Epithelial cell of proximal tubule (primary cell): ENCODE data around the gene FHIP1A. TPM values are rescaled to one million over a fixed set of nuclear protein-coding genes. Genes with fewer than 3 reads are reported as not detected.

ENCODE experiments used
- DNase-seq: peaks from one replicate; pipeline ENCODE4 v3.0.0-alpha.2; 2011; ENCODE audit warnings: low read depth
- H3K4me3 ChIP-seq: 2 replicates; pipeline ENCODE4 v1.5.1; 2011; ENCODE audit warnings: low read depth, mild to moderate bottlenecking, low read length
- CTCF ChIP-seq: conservative IDR thresholded peaks from 2 replicates; pipeline ENCODE4 v1.5.1; 2012; ENCODE audit warnings: low read depth, mild to moderate bottlenecking, low read length
- total RNA-seq: library from RNA; depleted of rRNA; stranded (reverse); fragments of >200 nt; gene quantifications from 2 replicates; pipeline ENCODE4 v1.2.3, GENCODE V29; 2015

Gene FHIP1A
- total RNA-seq, 1 donor from 2014 or later = 17.0 TPM

- no peak for TF ChIP-seq CTCF
- DNase-seq = no peak
- no peak overlapping the region for H3K4me3 ChIP-seq
Observed at GRCh38 chr4:151417766-151418376, 8.9 kb downstream of the FHIP1A start.

- H3K4me3 ChIP-seq = no peak overlapping the region
- peak; percentile 86 for DNase-seq
- TF ChIP-seq CTCF = no peak
Observed at GRCh38 chr4:151418385-151418784, 9.4 kb downstream of the FHIP1A start.

- no peak overlapping the region for H3K4me3 ChIP-seq
- no peak for DNase-seq
- no peak for TF ChIP-seq CTCF
Observed at GRCh38 chr4:151418856-151419255, 9.9 kb downstream of the FHIP1A start.

- H3K4me3 ChIP-seq = no peak overlapping the region
- TF ChIP-seq CTCF = no peak
- DNase-seq = no peak
Observed at GRCh38 chr4:151420250-151420807, 11.4 kb downstream of the FHIP1A start.

GRCh38 chr4:151422854-151423253 lies 13.9 kb downstream of the FHIP1A start:
- no peak overlapping the region for H3K4me3 ChIP-seq
- no peak for TF ChIP-seq CTCF
- no peak for DNase-seq

- H3K4me3 ChIP-seq = no peak overlapping the region
- no peak for TF ChIP-seq CTCF
- DNase-seq = no peak
Observed at GRCh38 chr4:151426513-151426912, 17.5 kb downstream of the FHIP1A start.

- H3K4me3 ChIP-seq = no peak overlapping the region
- no peak for TF ChIP-seq CTCF
- DNase-seq = no peak
Observed at GRCh38 chr4:151427266-151427665, 18.3 kb downstream of the FHIP1A start.
